Measurements from ENCODE around the gene TSR1. TPM values are rescaled to one million over a fixed set of nuclear protein-coding genes. Genes with fewer than 3 reads are reported as not detected.
A peak's percentile ranks its signal among the peaks of the same experiment; 100 is the strongest.

The TSR1 gene
- total RNA-seq, 1 donor, result 37.7 TPM

GRCh38 chr17:2292100-2292499, 44.2 kb downstream of the TSR1 start:
- no peak for DNase-seq (ENCODE audit: low read depth in 2 of 3, low spot score in 2 of 3)

- peak in 1 of 3 donors; percentile 63 for DNase-seq (ENCODE audit: low read depth in 2 of 3, low spot score in 2 of 3)
Observed at GRCh38 chr17:2289878-2290478, 46.3 kb downstream of the TSR1 start.

GRCh38 chr17:2283302-2283701, 53.0 kb downstream of the TSR1 start:
- no peak for DNase-seq (ENCODE audit: low read depth in 2 of 3, low spot score in 2 of 3)

GRCh38 chr17:2282297-2282873, 53.9 kb downstream of the TSR1 start:
- DNase-seq (ENCODE audit: low read depth in 2 of 3, low spot score in 2 of 3), result peak in 2 of 3 donors; percentile 67 to 84

GRCh38 chr17:2279707-2280106, 56.5 kb downstream of the TSR1 start:
- DNase-seq (ENCODE audit: low read depth in 2 of 3, low spot score in 2 of 3), result no peak

GRCh38 chr17:2277429-2278170, 58.7 kb downstream of the TSR1 start:
- DNase-seq (ENCODE audit: low read depth in 2 of 3, low spot score in 2 of 3), result no peak

- DNase-seq (ENCODE audit: low read depth in 2 of 3, low spot score in 2 of 3), result no peak
Observed at GRCh38 chr17:2275722-2276121, 60.5 kb downstream of the TSR1 start.

- DNase-seq (ENCODE audit: low read depth in 2 of 3, low spot score in 2 of 3), result no peak
Observed at GRCh38 chr17:2274414-2274813, 61.8 kb downstream of the TSR1 start.

Small RNA genes lying within 50 kb of the gene (small RNA-seq; reads per million reads assigned to genes)
- not detected for gene AC006435.3
- gene SNORD91A, result 458 reads per million, percentile 99 among the genes with 10 or more reads in this experiment
- 29.7 reads per million, percentile 95 among the genes with 10 or more reads in this experiment for gene SNORD91B

Other genes with a start within 250 kb of the TSR1 start
- gene SMG6, start 32.7 kb downstream of the TSR1 start, total RNA-seq, result 27.5 TPM
- gene SRR, start 32.5 kb downstream of the TSR1 start, total RNA-seq, result 7.5 TPM
- 72.2 TPM for gene SGSM2, start 1.0 kb upstream of the TSR1 start, total RNA-seq
- 23.4 TPM for gene MNT, start 64.6 kb upstream of the TSR1 start, total RNA-seq
- 14.0 TPM for gene METTL16, start 175.4 kb upstream of the TSR1 start, total RNA-seq